ENCODE data around the gene RNF186.

RNF186 gene

GRCh38 chr1:19780267-19780877 lies 34.7 kb downstream of the RNF186 start:
- H3K4me3 ChIP-seq (ENCODE audit: low read depth, low read length), result no peak overlapping the region
- TF ChIP-seq CTCF (IDR thresholded peaks at IDR 0.05; ENCODE audit: control insufficient read depth, extremely low read depth, insufficient read depth), result no peak
- DNase-seq (ENCODE audit: low read depth), result no peak

GRCh38 chr1:19776933-19777332 lies 38.1 kb downstream of the RNF186 start:
- DNase-seq (ENCODE audit: low read depth), result no peak
- no peak overlapping the region for H3K4me3 ChIP-seq (ENCODE audit: low read depth, low read length)
- no peak for TF ChIP-seq CTCF (IDR thresholded peaks at IDR 0.05; ENCODE audit: control insufficient read depth, extremely low read depth, insufficient read depth)

- DNase-seq (ENCODE audit: low read depth), result peak; percentile 74
- H3K4me3 ChIP-seq (ENCODE audit: low read depth, low read length), result no peak overlapping the region
- no peak for TF ChIP-seq CTCF (IDR thresholded peaks at IDR 0.05; ENCODE audit: control insufficient read depth, extremely low read depth, insufficient read depth)
Measured at GRCh38 chr1:19776287-19776686, 38.8 kb downstream of the RNF186 start.

- no peak for TF ChIP-seq CTCF (IDR thresholded peaks at IDR 0.05; ENCODE audit: control insufficient read depth, extremely low read depth, insufficient read depth)
- DNase-seq (ENCODE audit: low read depth), result no peak
- no peak overlapping the region for H3K4me3 ChIP-seq (ENCODE audit: low read depth, low read length)
Measured at GRCh38 chr1:19775831-19776230, 39.3 kb downstream of the RNF186 start.

- TF ChIP-seq CTCF (IDR thresholded peaks at IDR 0.05; ENCODE audit: control insufficient read depth, extremely low read depth, insufficient read depth), result no peak
- DNase-seq (ENCODE audit: low read depth), result no peak
- no peak overlapping the region for H3K4me3 ChIP-seq (ENCODE audit: low read depth, low read length)
Measured at GRCh38 chr1:19775317-19775716, 39.8 kb downstream of the RNF186 start.

- DNase-seq (ENCODE audit: low read depth), result no peak
- TF ChIP-seq CTCF (IDR thresholded peaks at IDR 0.05; ENCODE audit: control insufficient read depth, extremely low read depth, insufficient read depth), result no peak
- H3K4me3 ChIP-seq (ENCODE audit: low read depth, low read length), result no peak overlapping the region
Measured at GRCh38 chr1:19774180-19774785, 40.8 kb downstream of the RNF186 start.

- no peak overlapping the region for H3K4me3 ChIP-seq (ENCODE audit: low read depth, low read length)
- no peak for DNase-seq (ENCODE audit: low read depth)
- TF ChIP-seq CTCF (IDR thresholded peaks at IDR 0.05; ENCODE audit: control insufficient read depth, extremely low read depth, insufficient read depth), result no peak
Measured at GRCh38 chr1:19773485-19773884, 41.6 kb downstream of the RNF186 start.

All from LNCaP clone FGC (cell line).